NCI-H2196 (cell line): Measurements from ENCODE around the gene OR2L2.
"Not testable (repeated sequence)": the region's sequence is repeated elsewhere in the genome, so short reads cannot be mapped to it uniquely, and the experiment has no call there.

Experiments used
- DNase-seq: peaks from one replicate; lab custom pipeline; 2025; ENCODE audit not compliant: unreplicated experiment; lab: John Stamatoyannopoulos, UW

OR2L2 gene, protein sequence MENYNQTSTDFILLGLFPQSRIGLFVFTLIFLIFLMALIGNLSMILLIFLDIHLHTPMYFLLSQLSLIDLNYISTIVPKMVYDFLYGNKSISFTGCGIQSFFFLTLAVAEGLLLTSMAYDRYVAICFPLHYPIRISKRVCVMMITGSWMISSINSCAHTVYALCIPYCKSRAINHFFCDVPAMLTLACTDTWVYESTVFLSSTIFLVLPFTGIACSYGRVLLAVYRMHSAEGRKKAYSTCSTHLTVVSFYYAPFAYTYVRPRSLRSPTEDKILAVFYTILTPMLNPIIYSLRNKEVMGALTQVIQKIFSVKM

GRCh38 chr1:248029770-248030169, at the start of gene OR2L2:
Gene OR2L2 (plus strand): TSS chr1:248030070. CDS start chr1:248038268, 8,198 bp downstream.
- no peak for DNase-seq

GRCh38 chr1:247992986-247993385, 36.9 kb upstream of the OR2L2 start:
- no peak for DNase-seq

GRCh38 chr1:247998811-247999210, 31.1 kb upstream of the OR2L2 start:
- DNase-seq: no peak

DNA sequence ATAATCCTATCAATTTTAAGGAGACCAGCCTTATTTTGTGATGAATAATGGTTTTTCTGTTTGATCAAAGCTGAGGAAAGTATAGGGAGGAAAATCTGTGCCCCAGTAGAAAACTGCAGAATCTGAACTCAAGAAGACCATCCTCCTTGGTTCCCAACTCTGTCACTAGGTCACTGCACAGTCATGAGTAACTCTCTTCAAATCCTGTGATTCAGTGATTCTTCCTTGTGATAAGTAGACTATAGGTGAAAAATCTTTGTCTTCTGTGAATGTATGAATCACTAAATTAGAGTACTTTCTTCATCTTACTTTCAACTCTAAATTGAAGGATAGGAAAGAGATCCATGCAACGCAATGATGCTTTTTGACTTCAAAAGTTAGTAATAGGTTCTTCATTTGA, 29.7 kb upstream of the OR2L2 start:
- DNase-seq: no peak

GRCh38 chr1:248007778-248008177, 22.1 kb upstream of the OR2L2 start:
- DNase-seq: no peak

GRCh38 chr1:248009681-248010080, 20.2 kb upstream of the OR2L2 start:
- no peak for DNase-seq

DNA sequence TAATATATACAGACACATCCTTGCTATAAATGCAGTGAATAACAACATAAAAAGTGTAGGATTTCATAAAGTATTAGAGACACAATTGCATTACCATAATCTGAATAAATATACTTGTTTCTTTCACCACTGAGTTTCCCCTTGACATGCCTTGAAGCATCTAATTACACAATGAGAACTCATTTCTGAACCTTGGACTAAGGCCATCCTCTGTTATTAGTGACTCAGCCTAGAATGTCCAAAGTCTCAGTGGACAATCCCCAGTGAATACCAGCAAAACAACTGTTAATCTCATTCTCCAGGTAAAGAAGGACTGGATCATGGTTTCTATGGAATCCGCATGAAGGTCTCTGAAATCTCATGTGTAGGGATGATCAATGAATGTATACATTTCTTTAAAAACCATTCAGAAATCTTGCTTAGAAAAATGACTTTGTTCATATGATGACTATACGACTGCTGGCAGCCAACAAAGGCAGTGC, 16.6 kb upstream of the OR2L2 start, which contains the start of gene OR2L5:
Gene OR2L5 (plus strand): TSS at position 432 of the 482 bp plus-strand sequence. CDS start 8,288 bp downstream, outside the sequence.
- no peak for DNase-seq

DNA sequence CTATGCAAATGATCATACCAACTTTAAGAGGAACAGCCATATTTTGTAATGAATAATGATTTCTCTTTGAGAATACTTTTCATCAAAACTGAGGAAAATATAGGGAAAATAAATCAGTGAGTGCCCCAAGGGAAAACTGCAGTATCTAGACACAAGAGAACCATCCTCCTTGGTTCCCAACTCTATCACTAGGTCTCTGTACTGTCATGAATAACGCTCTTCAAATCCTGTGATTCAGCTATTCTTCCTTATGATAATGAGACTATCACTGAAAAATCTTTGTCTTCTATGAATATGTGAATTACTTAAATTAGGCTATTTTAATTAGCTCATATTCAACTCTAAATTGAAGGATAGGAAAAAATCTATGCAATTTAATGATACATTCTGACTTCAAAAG, 14.1 kb upstream of the OR2L2 start:
- DNase-seq: no peak

DNA sequence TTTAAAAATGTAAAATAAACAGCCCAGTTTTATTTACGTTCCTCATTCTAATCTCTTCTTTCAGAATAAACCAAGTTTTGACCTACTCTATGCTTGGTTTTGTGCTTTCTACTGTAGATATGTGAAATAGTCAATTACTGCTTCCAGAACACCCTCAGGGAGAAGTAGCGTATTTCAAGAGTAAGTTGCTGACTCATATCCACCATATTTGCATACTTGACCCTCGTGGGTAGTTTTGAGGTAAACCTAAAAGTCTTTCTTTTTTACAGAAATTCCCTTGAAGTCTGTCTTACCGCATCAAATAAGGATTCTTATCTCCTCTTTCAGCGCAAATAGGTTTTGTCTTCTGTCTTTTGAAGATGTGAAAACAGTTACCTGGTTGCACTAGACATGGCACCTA, 15.3 kb downstream of the OR2L2 start:
- DNase-seq: no peak

GRCh38 chr1:248046536-248046935, 16.7 kb downstream of the OR2L2 start, which contains the start of gene OR2L3:
Gene OR2L3 (plus strand): TSS chr1:248046836. CDS start chr1:248060682, 13,846 bp downstream.
- no peak for DNase-seq

- DNase-seq: no peak
Measured at GRCh38 chr1:248047008-248047407, 17.1 kb downstream of the OR2L2 start.

GRCh38 chr1:248054671-248055070, 24.8 kb downstream of the OR2L2 start:
- DNase-seq: no peak

- DNase-seq: no peak
Measured at GRCh38 chr1:248055261-248055660, 25.4 kb downstream of the OR2L2 start.

DNA sequence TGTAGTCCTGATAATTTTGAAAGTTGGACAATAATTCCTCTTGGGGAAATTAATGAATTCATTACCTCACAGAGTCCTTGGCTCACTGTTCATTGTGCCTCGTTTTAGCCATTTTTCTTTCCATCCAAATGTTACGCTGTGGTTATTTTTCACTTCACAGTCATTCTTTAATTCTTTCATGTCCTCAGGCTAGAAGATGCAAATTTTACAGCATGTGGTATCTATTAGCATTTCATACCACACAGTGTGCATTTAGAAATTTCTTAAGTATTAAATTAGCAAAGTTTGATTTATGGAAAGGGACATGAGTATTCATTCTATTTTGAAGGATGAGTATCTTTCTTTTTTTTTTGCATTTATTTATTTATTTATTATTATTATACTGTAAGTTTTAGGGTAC, 35.2 kb downstream of the OR2L2 start:
- DNase-seq: no peak

GRCh38 chr1:248065604-248066003, 35.7 kb downstream of the OR2L2 start:
- DNase-seq: no peak

DNA sequence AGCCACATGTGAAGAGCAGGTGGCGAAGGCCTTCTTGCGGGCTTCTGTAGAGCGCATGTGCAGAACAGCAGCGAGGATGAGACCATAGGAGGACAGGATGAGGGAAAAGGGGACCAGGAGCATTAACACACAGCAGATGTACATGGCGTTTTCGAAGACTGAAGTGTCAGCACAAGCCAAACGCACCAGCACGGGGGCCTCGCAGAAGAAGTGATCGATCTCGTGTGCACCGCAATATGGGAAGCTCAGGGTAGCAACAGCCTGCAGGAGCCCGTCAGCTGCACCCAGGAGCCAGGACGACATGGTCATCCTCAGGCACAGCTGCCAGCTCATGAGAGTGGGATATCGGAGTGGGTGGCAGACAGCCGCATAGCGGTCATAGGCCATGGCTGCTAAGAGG, 54.0 kb downstream of the OR2L2 start:
- DNase-seq: not testable (repeated sequence)
